Activated naive CD4-positive, alpha-beta T cell treated with anti-CD3 and anti-CD28 coated beads for 36 hours (primary cell): ENCODE results near the gene DTL. TPM values are rescaled to one million over a fixed set of nuclear protein-coding genes. Genes with fewer than 3 reads are reported as not detected.

Source experiments
- CTCF ChIA-PET: fragments of 350-600 bp; sonication (Branson Sonifier 250); formaldehyde crosslinking; loops from one replicate; lab custom pipeline; 2021; ENCODE audit warnings: antibody characterized with exemption; lab: Charles Lee
- DNase-seq: peaks from one replicate; pipeline ENCODE4 v3.0.0-alpha.2; 2020
- H3K27ac Mint-ChIP-seq: one replicate; pipeline ENCODE4 v1.8.0; 2021; ENCODE audit warnings: mild to moderate bottlenecking, mixed read lengths
- H3K27me3 Mint-ChIP-seq: one replicate; pipeline ENCODE4 v1.8.0; 2021; ENCODE audit warnings: low read depth, mixed read lengths
- H3K36me3 Mint-ChIP-seq: one replicate; pipeline ENCODE4 v1.8.0; 2021; ENCODE audit warnings: low read depth, mixed read lengths
- H3K4me1 Mint-ChIP-seq: one replicate; pipeline ENCODE4 v1.8.0; 2021; ENCODE audit warnings: low read depth, mixed read lengths
- H3K4me3 Mint-ChIP-seq: one replicate; pipeline ENCODE4 v1.8.0; 2021; ENCODE audit warnings: mild to moderate bottlenecking, moderate library complexity, mixed read lengths
- H3K9me3 Mint-ChIP-seq: one replicate; pipeline ENCODE4 v1.8.0; 2021; ENCODE audit warnings: mixed read lengths
- intact Hi-C: fragments of 100-400 bp; cut with micrococcal nuclease; formaldehyde crosslinking; loops from one replicate; pipeline ENCODE4 v1.15.1; 2023
- total RNA-seq, 2 experiments: library from RNA; stranded (reverse); gene quantifications; one replicate each; pipeline ENCODE4 v1.2.3, GENCODE V29; 2021

DTL gene
- total RNA-seq, 2 experiments from 2014 or later = 106 to 121 TPM

DNA sequence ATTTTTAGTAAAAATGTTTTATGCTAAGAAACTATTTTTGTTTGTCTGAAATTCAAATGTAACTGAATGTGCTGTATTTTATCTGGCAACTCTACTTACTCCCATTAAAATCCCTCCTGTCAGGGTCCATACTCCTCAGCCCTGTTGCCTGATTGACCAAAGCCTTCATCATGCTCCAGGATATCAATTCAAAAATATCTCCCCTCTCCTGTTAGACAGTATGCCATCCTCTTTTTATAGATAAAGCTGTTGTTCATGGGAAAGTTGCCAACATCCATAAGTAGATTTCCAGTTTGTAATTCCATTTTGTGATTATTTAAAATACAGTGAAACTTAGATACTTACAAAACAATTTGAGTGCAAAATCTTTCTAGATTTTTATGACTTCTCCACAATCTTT, 65.7 kb downstream of the DTL start:
- intact Hi-C loops = no loop called here
- peaks cover 90% of the 10 kb centered on the region for H3K36me3 Mint-ChIP-seq
- no peak overlapping the region for H3K4me3 Mint-ChIP-seq
- peaks cover 1% of the 10 kb centered on the region for H3K9me3 Mint-ChIP-seq
- CTCF ChIA-PET = no interaction called here
- H3K27me3 Mint-ChIP-seq = no peaks in the 10 kb centered on the region
- peaks cover 6% of the 10 kb centered on the region for H3K4me1 Mint-ChIP-seq
- no peak overlapping the region for H3K27ac Mint-ChIP-seq
- no peak for DNase-seq

DNA sequence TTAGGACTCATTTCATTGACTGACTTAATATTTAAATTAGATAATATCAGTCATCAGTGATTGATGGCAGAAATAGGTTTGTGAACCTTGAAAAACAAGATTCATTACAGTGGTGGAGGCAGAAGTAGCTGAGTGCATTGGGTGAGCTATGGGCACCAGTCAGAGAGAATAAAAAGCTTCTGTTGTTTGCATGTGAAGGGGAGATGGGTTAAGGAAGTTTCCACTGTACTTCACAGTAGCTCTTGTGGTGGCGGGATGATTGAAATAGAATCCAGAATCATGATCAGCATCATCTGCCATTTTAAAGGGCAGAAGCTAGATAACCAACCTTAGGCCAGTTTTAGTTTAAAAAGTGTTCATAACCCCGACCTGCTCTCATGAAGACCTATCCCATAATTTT, 66.2 kb downstream of the DTL start:
- Mint-ChIP-seq H3K9me3 (no peaks in the 10 kb centered on the region), H3K27ac (peak overlapping the region; percentile 35), H3K36me3 (peaks cover 86% of the 10 kb centered on the region), H3K4me3 (no peak overlapping the region), H3K27me3 (no peaks in the 10 kb centered on the region), H3K4me1 (peaks cover 7% of the 10 kb centered on the region)
- intact Hi-C loops = no loop called here
- CTCF ChIA-PET = interaction anchor here (1.2 kb wide), 1 partner anchor 191 kb away, joined by 4 read pairs; no protein-coding TSS in a partner anchor
- no peak for DNase-seq

DNA sequence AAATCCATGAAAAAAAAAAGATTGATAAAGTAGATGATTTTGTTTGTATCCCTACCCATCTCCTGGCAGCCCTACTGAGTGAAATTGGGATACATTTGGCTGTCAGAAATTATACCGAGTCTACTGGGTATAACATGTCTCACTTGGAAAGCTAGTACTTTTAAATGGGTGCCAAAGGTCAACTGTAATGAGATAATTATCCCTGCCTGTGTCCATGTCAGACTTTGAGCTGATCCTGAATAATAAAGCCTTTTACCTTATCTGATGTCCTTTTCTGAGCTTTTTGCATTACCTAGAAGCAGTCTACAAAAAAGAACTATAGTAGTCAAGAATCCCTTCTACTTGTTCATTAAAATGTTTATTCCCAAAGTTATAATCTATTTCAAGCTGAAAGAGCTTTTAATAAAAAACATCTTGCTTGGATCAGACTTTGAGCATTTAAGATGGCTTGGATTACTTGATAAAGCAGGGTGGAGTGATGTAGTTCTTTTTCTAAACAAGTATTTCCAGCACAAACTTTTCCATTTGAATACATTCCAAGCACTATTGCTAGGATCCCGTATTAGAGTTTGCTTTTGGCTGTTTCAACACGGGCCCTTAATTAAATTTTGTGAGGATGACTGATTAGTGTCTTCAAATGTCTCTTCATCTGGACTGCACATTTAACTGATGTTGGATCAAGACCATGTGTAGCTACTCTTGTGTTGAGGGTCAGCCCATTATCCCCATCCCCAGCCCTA, 69.2 kb downstream of the DTL start:
- peaks cover 69% of the 10 kb centered on the region for H3K36me3 Mint-ChIP-seq
- H3K27ac Mint-ChIP-seq = no peak overlapping the region
- H3K4me3 Mint-ChIP-seq = no peak overlapping the region
- intact Hi-C loops = no loop called here
- CTCF ChIA-PET = interaction anchor here (0.7 kb wide), 1 partner anchor 349 kb away, joined by 3 read pairs; no protein-coding TSS in a partner anchor
- DNase-seq = no peak
- no peaks in the 10 kb centered on the region for H3K27me3 Mint-ChIP-seq
- H3K9me3 Mint-ChIP-seq = no peaks in the 10 kb centered on the region
- H3K4me1 Mint-ChIP-seq = peaks cover 7% of the 10 kb centered on the region

DNA sequence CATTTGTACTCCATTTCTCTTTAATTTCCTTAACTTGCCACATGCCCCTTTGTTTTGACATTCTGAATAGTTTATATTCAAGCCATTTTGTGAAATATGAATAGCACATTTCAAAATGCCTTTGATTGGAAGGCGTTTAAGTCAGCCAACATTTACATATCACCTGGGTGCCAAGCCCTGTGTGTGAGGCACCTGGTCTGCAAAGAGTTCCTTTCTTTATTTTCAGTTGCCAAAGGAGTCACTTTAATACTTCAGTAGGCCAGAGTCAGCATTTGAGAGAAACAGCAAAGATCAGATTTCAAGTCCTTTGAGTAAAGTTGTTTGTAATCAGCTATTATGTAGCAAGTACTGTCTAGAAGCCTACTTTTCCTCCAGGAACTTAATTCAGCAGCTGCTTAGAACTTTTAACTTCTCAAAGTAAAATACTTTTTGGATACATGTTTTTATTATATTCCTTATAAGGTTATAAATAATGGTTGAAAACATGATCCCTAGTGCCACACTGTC, 70.8 kb downstream of the DTL start:
- no peak overlapping the region for H3K27ac Mint-ChIP-seq
- H3K4me3 Mint-ChIP-seq = no peak overlapping the region
- intact Hi-C loops = no loop called here
- H3K9me3 Mint-ChIP-seq = no peaks in the 10 kb centered on the region
- peaks cover 54% of the 10 kb centered on the region for H3K36me3 Mint-ChIP-seq
- peaks cover 6% of the 10 kb centered on the region for H3K4me1 Mint-ChIP-seq
- DNase-seq = no peak
- H3K27me3 Mint-ChIP-seq = no peaks in the 10 kb centered on the region
- CTCF ChIA-PET = interaction anchor here (0.8 kb wide), 1 partner anchor 210 kb away, joined by 3 read pairs; no protein-coding TSS in a partner anchor

DNA sequence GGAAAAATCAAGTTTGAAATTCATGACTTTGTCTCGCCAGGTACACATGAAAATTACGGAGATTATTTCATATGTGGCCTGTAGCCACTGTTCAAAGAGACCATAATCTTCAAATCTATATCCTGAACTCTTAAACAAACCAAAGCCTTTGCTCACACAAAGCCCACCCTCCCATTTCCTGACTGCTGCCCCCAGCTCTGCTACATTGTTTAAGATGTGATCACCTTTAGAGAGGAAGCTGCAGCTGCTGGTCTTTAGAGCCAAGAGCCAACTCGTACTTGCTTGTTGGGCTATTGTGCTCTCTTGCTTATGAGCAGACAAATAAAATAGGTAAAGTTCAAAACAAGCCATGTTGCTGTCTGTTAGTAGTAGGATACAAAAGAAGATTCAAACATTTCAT, 71.9 kb downstream of the DTL start:
- DNase-seq = no peak
- H3K4me3 Mint-ChIP-seq = no peak overlapping the region

DNA sequence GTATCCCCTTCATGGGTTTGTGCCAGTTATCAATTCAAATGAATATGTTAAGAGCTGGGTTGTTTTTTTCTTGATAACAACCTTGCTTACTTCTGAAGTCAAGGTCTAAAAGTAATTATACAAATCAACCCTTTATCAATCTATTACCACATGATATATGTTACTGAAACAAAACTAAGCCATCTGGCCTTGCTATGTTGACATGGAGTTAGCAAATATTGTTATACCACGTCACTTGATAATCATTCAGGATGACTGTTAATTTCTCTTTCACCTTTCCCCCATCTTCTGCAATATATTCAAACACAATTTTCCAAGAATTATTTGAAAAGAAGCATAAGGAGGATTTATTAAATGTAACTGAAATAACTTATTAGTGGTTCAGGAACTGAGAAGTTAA, 72.6 kb downstream of the DTL start:
- intact Hi-C loops = no loop called here
- Mint-ChIP-seq H3K27ac (no peak overlapping the region), H3K4me1 (peaks cover 6% of the 10 kb centered on the region), H3K4me3 (no peak overlapping the region), H3K27me3 (no peaks in the 10 kb centered on the region), H3K36me3 (peaks cover 37% of the 10 kb centered on the region), H3K9me3 (no peaks in the 10 kb centered on the region)
- DNase-seq = no peak
- CTCF ChIA-PET = interaction anchor here (0.6 to 1.1 kb wide), 2 partner anchors 96 to 255 kb away, joined by 3 read pairs; no protein-coding TSS in a partner anchor

More for the DNA sequence above, 71.9 kb downstream of the DTL start:
- intact Hi-C loops = no loop called here
- Mint-ChIP-seq H3K4me1 (peaks cover 6% of the 10 kb centered on the region), H3K27ac (no peak overlapping the region), H3K27me3 (no peaks in the 10 kb centered on the region), H3K9me3 (no peaks in the 10 kb centered on the region), H3K36me3 (peaks cover 43% of the 10 kb centered on the region)
- CTCF ChIA-PET = interaction anchor here (1.1 kb wide), 1 partner anchor 95 kb away, joined by 3 read pairs; no protein-coding TSS in a partner anchor

DNA sequence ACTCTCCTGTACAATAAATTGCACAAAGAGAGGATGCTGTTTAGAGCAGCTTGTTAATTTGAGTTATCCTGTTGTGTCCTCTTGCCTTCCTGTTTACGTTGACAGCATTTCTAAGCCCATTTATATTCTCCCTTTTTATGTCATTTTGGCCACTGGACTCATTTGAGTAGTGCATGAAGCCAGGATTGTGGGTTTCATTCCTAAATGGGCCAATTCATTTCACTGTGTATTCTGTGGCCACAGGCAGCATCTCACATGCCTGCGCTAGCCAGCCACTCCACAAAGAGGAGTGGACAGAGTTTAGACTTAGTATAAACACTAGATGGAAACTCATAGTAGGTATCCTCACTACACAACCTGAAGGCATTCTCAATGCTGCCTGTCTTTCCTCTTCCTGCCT, 73.4 kb downstream of the DTL start:
- CTCF ChIA-PET = no interaction called here
- no peak overlapping the region for H3K4me3 Mint-ChIP-seq
- intact Hi-C loops = no loop called here
- H3K27ac Mint-ChIP-seq = no peak overlapping the region
- H3K27me3 Mint-ChIP-seq = no peaks in the 10 kb centered on the region
- H3K9me3 Mint-ChIP-seq = no peaks in the 10 kb centered on the region
- H3K36me3 Mint-ChIP-seq = peaks cover 32% of the 10 kb centered on the region
- DNase-seq = no peak
- peaks cover 6% of the 10 kb centered on the region for H3K4me1 Mint-ChIP-seq

DNA sequence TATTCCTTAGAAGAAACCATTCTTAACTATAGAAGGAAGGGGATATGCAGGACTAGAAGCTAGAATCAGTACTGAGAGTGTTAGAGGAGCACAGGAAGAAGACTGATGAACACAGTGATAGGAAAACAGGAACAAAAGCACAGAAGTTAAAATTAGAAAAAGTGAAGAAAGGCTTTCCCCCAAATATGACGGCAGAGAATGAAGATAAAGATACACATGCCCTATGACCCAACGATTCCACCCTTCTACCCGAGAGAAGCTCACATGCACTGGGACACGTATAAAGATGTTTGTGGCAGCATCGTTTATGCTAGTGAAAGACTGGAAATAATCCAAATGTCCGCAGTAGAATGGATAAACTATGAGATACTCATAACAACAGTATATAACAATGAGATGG, 74.2 kb downstream of the DTL start:
- H3K36me3 Mint-ChIP-seq = peaks cover 26% of the 10 kb centered on the region
- no peak for DNase-seq
- H3K4me3 Mint-ChIP-seq = no peak overlapping the region
- no peaks in the 10 kb centered on the region for H3K27me3 Mint-ChIP-seq
- intact Hi-C loops = no loop called here
- H3K9me3 Mint-ChIP-seq = no peaks in the 10 kb centered on the region
- H3K4me1 Mint-ChIP-seq = peaks cover 6% of the 10 kb centered on the region
- CTCF ChIA-PET = no interaction called here
- H3K27ac Mint-ChIP-seq = no peak overlapping the region

DNA sequence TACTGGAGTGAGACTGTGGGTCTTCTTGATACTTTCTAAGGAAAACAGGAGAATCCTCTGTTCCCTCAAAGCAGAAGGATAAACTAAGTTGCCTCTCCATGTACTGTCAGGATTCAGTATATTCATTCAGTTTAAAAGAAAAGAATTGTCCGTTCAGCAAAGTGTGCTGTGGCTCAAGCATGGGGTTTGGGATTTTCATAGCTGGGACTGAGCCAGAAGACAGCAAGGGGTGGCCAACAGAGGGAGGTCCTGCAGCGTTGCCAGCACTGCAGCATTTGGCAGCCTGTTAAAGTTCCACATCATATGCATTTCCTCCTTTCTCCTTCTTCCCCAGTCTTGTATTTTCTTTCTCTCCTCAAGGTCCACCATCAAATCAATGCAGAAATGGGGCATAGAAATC, 75.1 kb downstream of the DTL start:
- no peak overlapping the region for H3K27ac Mint-ChIP-seq
- H3K4me1 Mint-ChIP-seq = peaks cover 3% of the 10 kb centered on the region
- DNase-seq = no peak
- H3K4me3 Mint-ChIP-seq = no peak overlapping the region
- peaks cover 21% of the 10 kb centered on the region for H3K36me3 Mint-ChIP-seq
- no peaks in the 10 kb centered on the region for H3K9me3 Mint-ChIP-seq
- H3K27me3 Mint-ChIP-seq = no peaks in the 10 kb centered on the region
- CTCF ChIA-PET = interaction anchor here (1.1 kb wide), 1 partner anchor 346 kb away, joined by 3 read pairs; no protein-coding TSS in a partner anchor
- intact Hi-C loops = no loop called here

DNA sequence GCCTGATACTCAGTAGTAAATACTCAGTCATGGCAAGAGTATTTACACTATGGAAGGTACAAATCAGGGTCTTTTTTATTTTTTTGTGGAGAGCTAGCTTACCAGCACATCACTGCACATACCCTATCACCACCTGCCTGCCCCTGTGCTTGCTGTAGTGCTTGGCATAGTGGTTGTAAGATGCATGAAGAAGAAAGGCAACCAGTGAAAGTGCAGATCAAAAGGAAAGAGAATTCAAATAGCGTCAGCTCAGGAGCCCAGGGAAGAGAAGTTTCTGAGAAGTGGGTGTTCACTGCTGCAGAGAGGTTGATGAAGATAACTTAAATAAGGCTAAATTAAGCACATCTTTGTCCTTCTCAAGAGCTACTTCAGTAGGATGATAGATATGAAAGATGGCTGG, 76.0 kb downstream of the DTL start:
- Mint-ChIP-seq H3K9me3 (no peaks in the 10 kb centered on the region), H3K4me3 (no peak overlapping the region), H3K36me3 (peaks cover 14% of the 10 kb centered on the region), H3K4me1 (no peaks in the 10 kb centered on the region), H3K27me3 (no peaks in the 10 kb centered on the region), H3K27ac (no peak overlapping the region)
- intact Hi-C loops = no loop called here
- no peak for DNase-seq
- CTCF ChIA-PET = interaction anchor here (1.1 kb wide), 1 partner anchor 345 kb away, joined by 3 read pairs; no protein-coding TSS in a partner anchor

DNA sequence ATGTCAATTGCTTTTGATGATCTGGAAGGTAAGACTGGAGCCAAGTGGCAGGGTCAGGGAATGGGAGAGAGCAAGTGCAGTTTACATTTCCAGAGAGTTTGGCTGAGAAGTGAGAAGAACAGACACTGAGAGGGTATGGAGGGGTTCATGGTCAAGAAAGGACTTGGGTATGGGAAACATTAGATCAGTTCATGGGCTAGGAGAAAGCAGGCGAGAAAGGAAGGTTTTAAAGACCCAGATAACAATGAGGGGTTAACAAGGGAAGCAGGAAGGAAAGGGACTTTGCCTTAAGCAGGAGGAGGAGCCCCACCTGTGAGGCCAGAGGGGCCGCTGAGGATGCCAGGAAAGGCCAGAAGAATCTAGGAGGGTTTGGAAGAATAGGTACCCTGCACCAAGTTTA, 78.2 kb downstream of the DTL start:
- Mint-ChIP-seq H3K4me1 (no peaks in the 10 kb centered on the region), H3K9me3 (no peaks in the 10 kb centered on the region), H3K36me3 (peaks cover 7% of the 10 kb centered on the region), H3K27ac (no peak overlapping the region), H3K27me3 (no peaks in the 10 kb centered on the region), H3K4me3 (no peak overlapping the region)
- no peak for DNase-seq
- intact Hi-C loops = no loop called here
- CTCF ChIA-PET = no interaction called here

DNA sequence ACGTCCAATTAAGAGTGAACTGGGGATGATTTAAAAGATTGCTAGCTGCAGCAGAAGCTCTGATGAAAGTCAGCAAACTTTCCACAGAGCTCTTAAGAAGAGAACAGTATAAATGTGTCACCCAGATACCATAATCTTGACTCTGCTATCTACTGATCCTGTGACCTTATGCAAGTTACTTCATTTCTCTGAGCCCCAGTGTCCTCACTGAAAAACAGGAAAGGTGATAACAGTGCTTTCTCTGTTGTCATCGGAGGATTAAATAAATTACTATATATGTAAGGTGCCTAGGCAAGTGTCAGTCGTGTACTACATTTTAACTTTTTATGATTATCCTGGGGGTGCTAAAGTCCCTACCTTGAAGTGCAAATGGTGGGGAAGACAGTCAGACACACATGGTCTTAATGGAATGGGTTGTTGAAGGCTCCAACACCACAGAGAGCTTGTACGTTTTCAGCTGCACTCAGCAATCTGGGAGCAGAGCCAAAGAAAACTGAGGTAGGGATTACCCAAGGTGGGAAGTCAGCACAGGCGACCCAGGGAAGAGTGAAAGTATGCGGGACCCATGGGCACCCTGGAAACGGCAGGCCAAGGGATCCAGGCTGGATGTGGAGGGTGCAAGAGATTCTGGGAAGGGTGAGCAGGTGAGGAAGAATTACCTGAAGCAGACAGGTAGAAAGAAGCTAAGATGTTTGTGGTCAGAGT, 82.8 kb downstream of the DTL start:
- H3K27me3 Mint-ChIP-seq = no peaks in the 10 kb centered on the region
- intact Hi-C loops = no loop called here
- H3K9me3 Mint-ChIP-seq = no peaks in the 10 kb centered on the region
- no peaks in the 10 kb centered on the region for H3K4me1 Mint-ChIP-seq
- no peak overlapping the region for H3K27ac Mint-ChIP-seq
- peaks cover 13% of the 10 kb centered on the region for H3K36me3 Mint-ChIP-seq
- no peak overlapping the region for H3K4me3 Mint-ChIP-seq
- no peak for DNase-seq
- CTCF ChIA-PET = no interaction called here
